Common myeloid progenitor, CD34-positive (primary cell): ENCODE measurements around the gene TGFBR2.
A peak's percentile ranks its signal among the peaks of the same experiment; 100 is the strongest.

Experiments
- CTCF ChIA-PET: fragments of 350-600 bp; sonication (Branson Sonifier 250); formaldehyde crosslinking; loops from one replicate; lab custom pipeline; 2021; ENCODE audit warnings: antibody characterized with exemption; lab: Charles Lee
- POLR2A ChIA-PET: fragments of 350-600 bp; sonication (Branson Sonifier 250); formaldehyde crosslinking; loops from one replicate; lab custom pipeline; 2021; ENCODE audit warnings: antibody characterized with exemption; lab: Charles Lee
- DNase-seq, 3 donors: peaks; one replicate each; pipeline versions ENCODE4 v3.0.0 to v3.0.0-alpha.2; 2013
- H3K27ac ChIP-seq, 2 experiments: 1 replicate in 1 of 2; 2 replicates in 1 of 2; pipeline ENCODE4 v1.7.0; 2013; ENCODE audit warnings: inconsistent platforms in 2 of 2, low read length in 2 of 2, mild to moderate bottlenecking in 2 of 2, low read depth in 1 of 2, moderate library complexity in 1 of 2; ENCODE audit not compliant: severe bottlenecking in 2 of 2, insufficient read depth in 1 of 2, poor library complexity in 1 of 2
- H3K27me3 ChIP-seq, 5 experiments: replicated peaks in 2 of 5; 1 replicate in 3 of 5; 2 replicates in 2 of 5; pipeline versions ENCODE4 v1.6.1 to v1.7.0; 2013; ENCODE audit warnings: low read length in 4 of 5, mild to moderate bottlenecking in 2 of 5, moderate library complexity in 2 of 5, inconsistent platforms in 1 of 5; ENCODE audit not compliant: insufficient read depth in 5 of 5, control insufficient read depth in 4 of 5
- H3K36me3 ChIP-seq, 4 experiments: 1 replicate in 2 of 4; 2 replicates in 2 of 4; pipeline versions ENCODE4 v1.6.1 to v1.7.0; 2013; ENCODE audit warnings: low read length in 3 of 4, control low read depth in 1 of 4, mild to moderate bottlenecking in 1 of 4; ENCODE audit not compliant: control insufficient read depth in 4 of 4, insufficient read depth in 4 of 4
- H3K4me1 ChIP-seq, 4 experiments: 1 replicate in 3 of 4; 2 replicates in 1 of 4; pipeline versions ENCODE4 v1.6.1 to v1.7.1; 2013; ENCODE audit warnings: low read length in 3 of 4, mild to moderate bottlenecking in 3 of 4, control low read depth in 1 of 4, inconsistent platforms in 1 of 4, moderate library complexity in 1 of 4; ENCODE audit not compliant: control insufficient read depth in 4 of 4, insufficient read depth in 4 of 4; ENCODE audit errors: control extremely low read depth in 1 of 4
- H3K4me3 ChIP-seq, 7 experiments: 1 replicate in 4 of 7; 2 replicates in 3 of 7; pipeline versions ENCODE4 v1.5.1 to v1.7.0; 2013; ENCODE audit warnings: mild to moderate bottlenecking in 7 of 7, low read length in 6 of 7, moderate library complexity in 6 of 7, inconsistent platforms in 2 of 7, low read depth in 2 of 7, control low read depth in 1 of 7; ENCODE audit not compliant: insufficient read depth in 4 of 7, control insufficient read depth in 1 of 7; ENCODE audit errors: extremely low read depth in 1 of 7
- H3K9me3 ChIP-seq, 5 experiments: 1 replicate in 4 of 5; 2 replicates in 1 of 5; pipeline versions ENCODE4 v1.6.1 to v1.7.1; 2013; ENCODE audit warnings: low read length in 4 of 5, mild to moderate bottlenecking in 2 of 5, inconsistent platforms in 1 of 5, low read depth in 1 of 5, moderate library complexity in 1 of 5; ENCODE audit not compliant: control insufficient read depth in 4 of 5, insufficient read depth in 2 of 5; ENCODE audit errors: control extremely low read depth in 1 of 5
- WGBS: methylation state at CpG from one replicate; pipeline ENCODE4 v1.1.5; 2013; ENCODE audit not compliant: insufficient coverage; 5-methylcytosine and 5-hydroxymethylcytosine counted together

TGFBR2 gene

GRCh38 chr3:30640851-30641250 is 34.5 kb downstream of the TGFBR2 start:
- ChIA-PET POLR2A (no interaction called here), CTCF (interaction anchor here (0.9 to 1.4 kb wide), 3 partner anchors 12 to 52 kb away, joined by 3 to 6 read pairs (median 3); no protein-coding TSS in a partner anchor)
- Histone ChIP-seq H3K4me1 (peaks cover 47 to 71% (median 58%) of the 10 kb centered on the region in 4 experiments), H3K27ac (no peak overlapping the region), H3K36me3 (peaks cover 0 to 9% (median 2%) of the 10 kb centered on the region in 4 experiments), H3K9me3 (no peaks in the 10 kb centered on the region), H3K4me3 (peak overlapping the region in 2 of 7 experiments; percentile 8 to 37), H3K27me3 (no peaks in the 10 kb centered on the region)
- peak in 2 of 3 donors; percentile 64 to 72 for DNase-seq
- WGBS, result 57% methylated on average over 1 of the region's 5 CpGs

GRCh38 chr3:30641416-30642251 is 35.2 kb downstream of the TGFBR2 start:
- no peak overlapping the region for H3K4me3 ChIP-seq
- POLR2A ChIA-PET, result no interaction called here
- no peaks in the 10 kb centered on the region for H3K27me3 ChIP-seq
- H3K4me1 ChIP-seq, result peaks cover 54 to 78% (median 64%) of the 10 kb centered on the region in 4 experiments
- H3K9me3 ChIP-seq, result no peaks in the 10 kb centered on the region
- peak overlapping the region in 1 of 2 experiments; percentile 28 for H3K27ac ChIP-seq
- DNase-seq, result no peak
- CTCF ChIA-PET, result interaction anchor here (0.9 to 4.1 kb wide), 7 partner anchors 9 to 51 kb away, joined by 3 to 18 read pairs (median 3); no protein-coding TSS in a partner anchor
- 88% methylated on average over 7 of the region's 7 CpGs for WGBS
- H3K36me3 ChIP-seq, result peaks cover 0 to 14% (median 5%) of the 10 kb centered on the region in 4 experiments

- H3K36me3 ChIP-seq, result peaks cover 1 to 23% (median 8%) of the 10 kb centered on the region in 4 experiments
- peak overlapping the region; percentile 25 to 61 for H3K27ac ChIP-seq
- 80% methylated on average over 1 of the region's 4 CpGs for WGBS
- CTCF ChIA-PET, result interaction anchor here (0.9 to 4.1 kb wide), 6 partner anchors 14 to 37 kb away, joined by 3 to 18 read pairs (median 4); no protein-coding TSS in a partner anchor
- peaks cover 62 to 84% (median 73%) of the 10 kb centered on the region in 4 experiments for H3K4me1 ChIP-seq
- H3K4me3 ChIP-seq, result peak overlapping the region in 3 of 7 experiments; percentile 1 to 53 (median 26)
- no peaks in the 10 kb centered on the region for H3K9me3 ChIP-seq
- no peaks in the 10 kb centered on the region for H3K27me3 ChIP-seq
- POLR2A ChIA-PET, result no interaction called here
- peak in 2 of 3 donors; percentile 44 to 54 for DNase-seq
Measured at GRCh38 chr3:30642849-30643361, 36.5 kb downstream of the TGFBR2 start.

- Histone ChIP-seq H3K27ac (peak overlapping the region; percentile 55 to 69), H3K9me3 (no peaks in the 10 kb centered on the region), H3K4me3 (peak overlapping the region in 1 of 7 experiments; percentile 4), H3K4me1 (peaks cover 67 to 92% (median 77%) of the 10 kb centered on the region in 4 experiments), H3K36me3 (peaks cover 5 to 28% (median 17%) of the 10 kb centered on the region in 4 experiments), H3K27me3 (no peaks in the 10 kb centered on the region)
- peak in 2 of 3 donors; percentile 73 to 78 for DNase-seq
- ChIA-PET CTCF (interaction anchor here (0.7 to 4.1 kb wide), 4 partner anchors 15 to 28 kb away, joined by 3 to 18 read pairs (median 6); no protein-coding TSS in a partner anchor), POLR2A (no interaction called here)
- 67% methylated on average over 3 of the region's 7 CpGs for WGBS
Measured at GRCh38 chr3:30643763-30644462, 37.5 kb downstream of the TGFBR2 start.

- peak in 2 of 3 donors; percentile 87 to 93 for DNase-seq
- ChIA-PET CTCF (interaction anchor here (1.9 to 4.1 kb wide), 2 partner anchors 14 to 16 kb away, joined by 7 to 18 read pairs; no protein-coding TSS in a partner anchor), POLR2A (no interaction called here)
- Histone ChIP-seq H3K9me3 (no peaks in the 10 kb centered on the region), H3K4me3 (no peak overlapping the region), H3K27me3 (no peaks in the 10 kb centered on the region), H3K36me3 (peaks cover 5 to 29% (median 17%) of the 10 kb centered on the region in 4 experiments), H3K4me1 (peaks cover 64 to 96% (median 80%) of the 10 kb centered on the region in 4 experiments), H3K27ac (peak overlapping the region; percentile 55 to 69)
- no CpG with 5 or more reads among the region's 2 CpGs for WGBS
Measured at GRCh38 chr3:30644615-30645014, 38.2 kb downstream of the TGFBR2 start.

GRCh38 chr3:30645077-30645476 is 38.7 kb downstream of the TGFBR2 start:
- ChIA-PET POLR2A (interaction anchor here (0.6 kb wide), 1 partner anchor 989 kb away, joined by 3 read pairs; no protein-coding TSS in a partner anchor), CTCF (interaction anchor here (1.9 to 4.1 kb wide), 2 partner anchors 14 to 16 kb away, joined by 7 to 18 read pairs; no protein-coding TSS in a partner anchor)
- peaks cover 5 to 29% (median 18%) of the 10 kb centered on the region in 4 experiments for H3K36me3 ChIP-seq
- H3K27ac ChIP-seq, result peak overlapping the region in 1 of 2 experiments; percentile 69
- H3K4me3 ChIP-seq, result no peak overlapping the region
- no peaks in the 10 kb centered on the region for H3K27me3 ChIP-seq
- no peak for DNase-seq
- no CpG with 5 or more reads among the region's 4 CpGs for WGBS
- H3K9me3 ChIP-seq, result no peaks in the 10 kb centered on the region
- H3K4me1 ChIP-seq, result peaks cover 63 to 97% (median 83%) of the 10 kb centered on the region in 4 experiments
